HepG2 (cell line): Measurements from ENCODE around the gene ADGRG6. TPM values are rescaled to one million over a fixed set of nuclear protein-coding genes. Genes with fewer than 3 reads are reported as not detected.

Source experiments
- ARID5B ChIP-seq: IDR thresholded peaks from 2 replicates; pipeline ENCODE4 v1.4.0; 2020; ENCODE audit warnings: mild to moderate bottlenecking, missing genetic modification reagents
- ARNT2 ChIP-seq: sonication (generic); formaldehyde crosslinking; IDR thresholded peaks from 2 replicates; pipeline ENCODE4 v1.8.0; 2022; ENCODE audit warnings: mild to moderate bottlenecking, low read depth, missing genetic modification reagents, moderate library complexity
- CREBL2 ChIP-seq: sonication (generic); formaldehyde crosslinking; IDR thresholded peaks from 2 replicates; pipeline ENCODE4 v1.8.1; 2023; ENCODE audit warnings: missing genetic modification reagents, mild to moderate bottlenecking, borderline replicate concordance
- ERF ChIP-seq: IDR thresholded peaks from 2 replicates; pipeline ENCODE4 v1.6.1; 2018; ENCODE audit warnings: missing biosample characterization, missing genetic modification reagents
- FOXP1 ChIP-seq, 2 experiments: fragments of 450-650 bp in 1 of 2; IDR thresholded peaks; 2 replicates each; pipeline ENCODE4 v1.6.1; 2017 to 2018; ENCODE audit warnings: antibody characterized with exemption in 1 of 2
- GATAD2A ChIP-seq: IDR thresholded peaks from 2 replicates; pipeline ENCODE4 v1.6.1; 2016
- HMGXB3 ChIP-seq: sonication (generic); formaldehyde crosslinking; IDR thresholded peaks from 2 replicates; pipeline ENCODE4 v1.4.0; 2020; ENCODE audit warnings: missing genetic modification reagents, borderline replicate concordance
- NAIF1 ChIP-seq: sonication (generic); formaldehyde crosslinking; IDR thresholded peaks from 2 replicates; pipeline ENCODE4 v1.5.0; 2020; ENCODE audit warnings: mild to moderate bottlenecking, missing genetic modification reagents, borderline replicate concordance
- RBAK ChIP-seq: sonication (generic); formaldehyde crosslinking; IDR thresholded peaks from 2 replicates; pipeline ENCODE4 v1.5.1; 2020; ENCODE audit warnings: mild to moderate bottlenecking, missing genetic modification reagents
- RNF219 ChIP-seq: sonication (generic); formaldehyde crosslinking; IDR thresholded peaks from 2 replicates; pipeline ENCODE4 v1.5.0; 2020; ENCODE audit warnings: mild to moderate bottlenecking, missing genetic modification reagents
- SNAPC2 ChIP-seq: sonication (generic); formaldehyde crosslinking; IDR thresholded peaks from 2 replicates; pipeline ENCODE4 v1.8.1; 2022; ENCODE audit warnings: mild to moderate bottlenecking, missing genetic modification reagents
- TSC22D2 ChIP-seq: sonication (generic); formaldehyde crosslinking; IDR thresholded peaks from 2 replicates; pipeline ENCODE4 v1.5.1; 2020; ENCODE audit warnings: missing genetic modification reagents, mild to moderate bottlenecking, borderline replicate concordance
- ZFP1 ChIP-seq: IDR thresholded peaks from 2 replicates; pipeline ENCODE4 v1.6.1; 2016
- ZNF12 ChIP-seq: sonication (generic); formaldehyde crosslinking; IDR thresholded peaks from 2 replicates; pipeline ENCODE4 v1.5.0; 2020; ENCODE audit warnings: missing genetic modification reagents
- ZNF160 ChIP-seq: sonication (generic); formaldehyde crosslinking; IDR thresholded peaks from 2 replicates; pipeline ENCODE4 v1.8.0; 2022; ENCODE audit warnings: mild to moderate bottlenecking, inconsistent platforms, missing genetic modification reagents
- ZNF530 ChIP-seq: sonication (generic); formaldehyde crosslinking; IDR thresholded peaks from 2 replicates; pipeline ENCODE4 v1.5.0; 2020; ENCODE audit warnings: low read depth, mild to moderate bottlenecking, missing genetic modification reagents
- polyA plus RNA-seq, 8 experiments: library from polyadenylated mRNA; depleted of rRNA in 3 of 8; stranded (reverse) in 7 of 8; unstranded in 1 of 8; fragments of >200 nt; fragmentation: Illumina TruSeq in 4 of 8; extraction: Trizol in 4 of 8; gene quantifications; 2 replicates each; pipeline versions ENCODE4 v1.2.1 to v1.2.3, GENCODE V29; 2011 to 2016; ENCODE audit warnings: low read depth in 4 of 8, missing spikeins in 1 of 8, mixed read lengths in 1 of 8; ENCODE audit not compliant: insufficient read depth in 1 of 8
- total RNA-seq, 5 experiments: library from RNA; depleted of rRNA; stranded (reverse); fragments of >200 nt; fragmentation: Illumina TruSeq; extraction: Trizol; gene quantifications; 2 replicates each; pipeline ENCODE4 v1.2.3, GENCODE V29; 2016; ENCODE audit warnings: low read depth in 1 of 5

The ADGRG6 gene
- total and polyA plus RNA-seq, 2 of the 13 experiments (the other 11 are each of a cell fraction or from before 2014, with no cell fraction given) = 129 to 249 TPM

GRCh38 chr6:142385352-142385751, 83.5 kb downstream of the ADGRG6 start (continued):
- TF ChIP-seq HMGXB3 (CRISPR knock-in tag) (no peak), RBAK (CRISPR knock-in tag) (no peak), ZNF530 (CRISPR knock-in tag) (no peak), ZNF12 (CRISPR knock-in tag) (0 out of 2 replicates have a peak, but pooled peaks have one; percentile 33), FOXP1 (IDR thresholded peaks at IDR 0.05) (peak; percentile 56; the same call in 1 of the 2 replicates), FOXP1 (CRISPR knock-in tag; IDR thresholded peaks at IDR 0.05) (peak; percentile 75), ZFP1 (CRISPR knock-in tag) (no peak), ERF (CRISPR knock-in tag) (no peak), ARNT2 (no peak), NAIF1 (CRISPR knock-in tag) (no peak), SNAPC2 (CRISPR knock-in tag) (no peak), ZNF160 (CRISPR knock-in tag) (no peak), CREBL2 (no peak), GATAD2A (CRISPR knock-in tag) (0 out of 2 replicates have a peak, but pooled peaks have one; percentile 39), RNF219 (CRISPR knock-in tag) (no peak), ARID5B (CRISPR knock-in tag) (0 out of 2 replicates have a peak, but pooled peaks have one; percentile 22), TSC22D2 (CRISPR knock-in tag) (no peak)
